Inflammatory macrophage treated with lipopolysaccharide for 1 hour (primary cell): ENCODE data around the gene TSPAN9.

Experiments
- DNase-seq, 2 donors: peaks; one replicate each; pipeline ENCODE4 v3.0.0-alpha.2; 2020 to 2022

Gene TSPAN9

DNA sequence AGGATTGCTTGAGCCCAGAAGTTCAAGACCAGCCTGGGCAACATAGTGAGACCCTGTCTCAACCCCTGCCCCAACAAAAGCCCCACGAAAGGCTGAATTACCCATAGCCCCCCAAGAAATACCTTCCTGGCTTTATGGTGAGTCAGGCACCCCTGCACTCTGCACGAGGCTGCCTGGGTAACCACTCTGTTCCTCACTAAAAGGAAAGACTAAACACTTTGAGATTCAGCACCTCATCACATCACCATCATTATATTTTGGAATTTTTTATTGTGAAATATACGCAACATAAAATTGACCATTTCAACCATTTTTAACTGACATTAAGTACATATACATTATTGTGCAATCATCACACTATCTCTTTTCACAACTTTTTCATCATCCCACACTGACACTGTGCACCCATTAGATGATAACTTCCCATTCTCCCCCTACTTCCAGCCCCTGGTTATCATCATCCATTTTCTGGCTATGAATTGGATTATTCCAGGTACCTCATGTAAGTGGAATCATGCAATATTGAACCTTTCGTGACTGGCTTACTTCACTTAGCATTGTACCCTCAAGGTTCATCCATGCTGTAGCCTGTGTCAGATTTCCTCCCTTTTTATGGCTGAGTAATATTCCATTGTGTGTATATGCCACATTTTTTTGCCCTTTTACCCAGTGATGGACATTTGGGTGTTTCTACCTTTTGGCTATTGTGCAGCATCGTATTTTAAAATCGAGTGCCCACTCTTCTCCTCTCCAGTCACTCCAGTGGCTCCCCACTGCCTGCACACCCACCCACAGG lies 51.5 kb downstream of the TSPAN9 start:
- DNase-seq, result no peak

- peak; percentile 42 to 58 for DNase-seq
Measured at GRCh38 chr12:3129301-3130056, 52.3 kb downstream of the TSPAN9 start.

GRCh38 chr12:3130057-3130830 lies 53.1 kb downstream of the TSPAN9 start:
- DNase-seq, result peak; percentile 47 to 56

GRCh38 chr12:3131129-3131528 lies 54.0 kb downstream of the TSPAN9 start:
- no peak for DNase-seq

DNA sequence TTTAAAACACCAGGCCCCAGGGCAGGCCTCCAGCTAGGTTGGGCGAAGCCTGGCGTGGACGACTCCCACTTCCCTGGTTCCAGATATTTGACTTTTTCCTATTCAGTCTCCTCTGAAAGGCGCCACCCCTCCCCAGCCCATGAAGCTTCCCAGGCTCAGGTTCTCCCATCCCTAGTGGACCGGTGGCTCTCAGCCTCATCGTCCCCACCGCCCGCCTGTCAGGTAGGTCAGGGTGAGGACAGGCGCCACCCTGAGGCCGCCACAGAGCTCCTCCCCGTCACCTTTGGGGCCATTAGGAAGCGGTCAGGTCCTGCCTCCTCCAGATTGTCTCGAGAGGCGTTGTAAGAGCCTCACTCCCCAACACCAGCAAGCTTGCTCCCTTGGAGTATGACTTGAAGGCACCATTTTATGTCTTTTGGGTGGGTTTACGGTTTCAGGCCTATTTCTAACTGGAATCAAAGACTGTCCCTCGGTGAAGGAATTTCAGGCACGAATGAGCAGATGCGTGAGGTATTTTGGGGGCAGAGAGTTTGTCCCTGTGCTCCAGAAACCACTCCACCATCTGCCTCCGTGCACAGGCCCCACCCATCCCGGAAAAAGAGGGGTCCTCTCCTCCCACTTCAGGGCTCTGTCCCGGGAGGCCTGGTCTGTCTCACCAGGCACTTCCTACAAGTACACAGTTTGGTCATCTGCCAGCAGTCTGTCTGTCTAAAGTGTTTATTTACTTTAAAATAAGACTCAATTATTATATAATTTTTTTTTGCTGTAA lies 55.6 kb downstream of the TSPAN9 start:
- DNase-seq, result no peak

DNA sequence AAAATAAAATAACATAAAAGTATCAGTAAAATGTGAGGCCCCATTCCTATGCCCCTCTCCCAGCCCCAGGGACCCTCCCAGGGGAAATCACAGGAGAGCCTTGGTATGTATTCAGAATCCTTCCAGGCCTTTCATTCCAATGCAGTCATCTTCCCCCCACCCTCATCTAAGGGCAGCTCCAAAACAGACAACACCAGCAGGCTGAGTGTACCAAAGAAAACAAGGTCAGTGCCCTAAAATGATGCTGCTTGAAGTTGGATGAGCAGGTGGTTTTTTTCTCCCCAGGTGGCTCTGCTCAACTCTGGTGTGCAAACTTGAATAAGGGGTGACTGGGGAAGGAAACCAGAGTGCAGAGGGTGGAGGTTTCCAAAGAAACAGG lies 56.2 kb downstream of the TSPAN9 start:
- DNase-seq, result no peak

DNA sequence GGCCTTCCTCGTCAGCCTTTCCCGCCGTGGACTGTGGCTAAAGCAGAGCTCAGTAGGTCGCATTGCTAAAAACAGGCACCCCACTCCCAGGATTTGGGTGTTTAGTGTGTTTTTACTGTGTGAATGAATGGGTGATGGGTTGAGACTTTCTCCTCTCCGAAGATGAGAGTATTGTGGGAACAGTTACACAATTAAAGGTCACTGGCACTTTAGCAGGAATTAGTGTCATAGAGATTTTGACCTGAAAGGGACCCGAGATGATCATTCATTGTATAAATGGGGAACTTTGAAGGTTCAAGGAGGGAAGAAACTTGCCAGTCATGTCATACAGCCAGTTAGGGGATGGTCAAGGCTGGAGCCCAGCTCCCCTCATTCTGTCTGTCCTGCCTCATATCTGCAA lies 56.9 kb downstream of the TSPAN9 start:
- no peak for DNase-seq

DNA sequence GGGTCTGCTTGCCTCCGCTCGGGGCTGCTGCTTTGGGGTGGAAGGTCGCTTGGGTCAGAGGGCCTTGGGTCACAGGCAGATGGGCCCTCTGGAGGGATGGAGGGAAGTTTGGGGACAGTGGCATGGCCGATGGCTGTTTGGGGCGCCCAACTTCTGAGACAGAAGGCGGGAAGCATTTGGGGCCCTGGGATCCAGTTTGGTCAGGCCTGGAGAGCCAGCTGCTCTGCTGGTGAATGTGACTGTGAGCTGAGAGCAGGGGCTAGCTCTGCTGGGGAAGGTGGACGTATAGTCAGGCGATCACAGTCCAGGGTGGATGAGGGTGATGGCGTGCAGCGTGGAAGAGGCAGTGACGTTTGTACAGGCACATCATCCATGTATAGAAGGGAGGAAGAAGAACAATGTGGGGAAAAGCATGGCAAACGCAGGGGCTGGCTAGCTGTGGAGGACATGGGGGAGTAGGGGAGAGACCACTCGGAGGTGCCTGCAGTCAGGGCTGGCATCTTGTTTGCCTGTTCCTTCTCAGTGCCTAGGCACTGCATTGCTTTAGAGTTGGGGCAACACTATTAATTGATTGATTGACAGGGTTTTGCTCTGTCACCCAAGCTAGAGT lies 57.5 kb downstream of the TSPAN9 start:
- DNase-seq, result no peak

DNA sequence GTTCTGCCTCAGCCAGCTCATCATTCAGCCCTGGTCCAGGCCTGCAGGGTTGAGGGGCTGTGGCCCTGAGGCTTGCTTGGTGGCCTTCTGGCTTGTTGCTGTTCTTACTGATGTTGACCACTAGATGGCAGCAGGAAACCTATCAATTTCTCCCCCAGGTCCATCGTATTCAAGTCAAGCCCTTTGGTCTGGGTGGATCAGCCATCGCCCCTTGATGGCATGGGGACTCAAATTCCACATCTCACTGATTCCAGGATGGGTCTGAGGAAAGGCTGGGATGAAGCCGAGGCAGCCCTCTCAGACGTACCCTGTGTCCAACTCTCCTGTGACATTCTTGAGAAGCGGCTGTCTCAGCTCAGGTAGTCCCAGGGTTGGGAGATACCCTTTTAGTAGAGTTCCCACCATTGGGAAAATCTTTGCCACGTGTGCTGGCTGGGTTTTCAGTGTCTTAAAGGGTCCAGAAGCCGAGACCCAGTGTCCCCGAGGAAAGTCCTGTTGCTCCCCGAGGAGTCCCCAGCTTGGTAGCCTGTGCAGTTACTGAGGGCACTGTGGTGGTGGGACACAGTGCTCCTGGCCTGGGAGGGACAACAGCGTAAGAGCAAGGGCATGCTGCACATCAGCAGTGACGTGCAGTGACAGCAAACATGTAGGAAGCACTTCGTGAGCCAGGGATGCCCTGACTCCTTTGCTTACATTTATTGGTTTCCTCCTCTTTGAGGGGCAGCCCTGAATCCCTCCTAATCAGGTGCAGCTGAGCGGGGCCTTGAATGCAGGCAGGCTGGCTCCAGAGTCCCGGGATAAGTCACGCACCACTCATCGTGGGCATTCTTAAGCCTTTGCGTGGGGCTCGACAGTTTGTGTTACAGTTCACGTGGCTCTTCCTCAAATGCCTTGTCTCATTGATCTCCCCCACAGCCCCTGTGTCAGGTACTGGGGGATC lies 58.6 kb downstream of the TSPAN9 start:
- peak; percentile 27 to 69 for DNase-seq

- DNase-seq, result no peak
Measured at GRCh38 chr12:3136641-3137267, 59.6 kb downstream of the TSPAN9 start.

DNA sequence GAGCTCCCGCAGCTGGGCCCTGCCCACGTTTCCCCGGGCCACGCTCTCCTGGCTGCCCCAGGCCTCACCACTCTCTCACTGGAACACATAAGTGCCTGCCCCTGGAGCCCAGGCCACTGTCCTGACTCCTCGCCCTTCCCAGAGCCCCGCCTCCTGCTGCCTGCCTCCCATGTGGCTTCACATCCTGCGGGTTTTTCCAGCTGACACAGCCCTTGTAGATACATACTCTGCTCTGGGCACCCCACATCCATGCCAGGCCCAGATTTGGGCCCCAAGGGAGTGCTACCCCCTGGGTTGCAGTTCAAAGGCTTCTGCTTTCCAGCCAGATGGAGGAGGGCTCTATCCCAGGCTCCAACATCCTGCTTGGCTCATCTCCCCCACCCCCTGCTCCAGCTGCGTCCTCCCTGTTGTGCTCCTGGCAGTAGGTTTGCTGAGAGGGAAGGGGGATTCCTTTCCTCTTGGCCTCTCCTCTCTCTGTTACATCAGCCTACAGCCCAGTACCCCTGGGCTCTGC lies 60.1 kb downstream of the TSPAN9 start:
- peak in 1 of 2 donors; percentile 19 for DNase-seq

GRCh38 chr12:3137814-3138445 lies 60.8 kb downstream of the TSPAN9 start:
- DNase-seq, result no peak

DNA sequence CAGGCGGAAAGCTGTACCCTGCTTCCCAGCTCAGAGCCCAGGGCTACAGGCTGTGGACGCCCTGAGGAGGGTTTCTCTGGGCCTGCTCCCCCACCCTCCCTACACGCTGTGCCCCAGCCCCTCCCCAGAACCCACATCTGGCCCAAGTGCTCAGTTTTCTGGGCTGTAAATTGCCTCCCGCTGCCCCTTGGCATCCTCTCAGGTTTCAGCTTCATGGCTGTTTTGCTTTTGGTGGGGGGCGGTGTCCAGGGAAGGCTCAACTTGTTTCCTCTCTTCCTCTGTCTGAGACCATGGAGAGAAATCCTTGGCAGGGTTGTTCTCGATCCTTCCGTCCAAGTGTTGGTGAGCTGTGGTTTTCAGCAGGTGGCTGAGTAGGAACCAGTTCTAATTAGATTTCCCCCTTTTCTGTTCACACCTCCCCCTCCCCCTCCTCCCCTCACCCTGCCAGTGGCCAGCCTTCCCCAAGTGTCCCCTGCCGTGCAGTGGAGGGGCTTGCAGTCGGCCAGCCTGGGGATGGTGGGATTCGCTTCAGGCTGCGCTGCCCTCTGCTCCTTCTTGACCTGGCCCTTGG lies 61.8 kb downstream of the TSPAN9 start:
- DNase-seq, result no peak

DNA sequence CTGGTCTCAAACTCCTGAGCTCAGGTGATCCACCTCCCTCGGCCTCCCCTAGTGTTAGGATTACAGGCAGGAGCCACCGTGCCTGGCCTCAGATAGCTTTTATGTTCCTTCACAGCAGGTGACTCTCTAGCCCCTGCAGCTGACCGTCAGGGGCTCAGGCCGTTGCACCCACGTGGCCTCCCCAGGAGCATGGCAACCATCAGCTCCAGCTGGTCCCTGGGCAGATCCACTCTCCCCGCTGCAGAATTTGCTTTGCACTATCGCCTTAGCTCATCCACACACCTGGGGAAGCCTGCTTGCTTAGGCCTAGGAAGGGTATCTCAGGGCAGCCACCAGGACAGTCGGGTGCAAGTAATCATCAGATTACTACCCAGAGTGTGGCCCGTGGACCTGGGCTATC lies 62.6 kb downstream of the TSPAN9 start:
- no peak for DNase-seq

GRCh38 chr12:3140284-3140683 lies 63.1 kb downstream of the TSPAN9 start:
- DNase-seq, result no peak

DNA sequence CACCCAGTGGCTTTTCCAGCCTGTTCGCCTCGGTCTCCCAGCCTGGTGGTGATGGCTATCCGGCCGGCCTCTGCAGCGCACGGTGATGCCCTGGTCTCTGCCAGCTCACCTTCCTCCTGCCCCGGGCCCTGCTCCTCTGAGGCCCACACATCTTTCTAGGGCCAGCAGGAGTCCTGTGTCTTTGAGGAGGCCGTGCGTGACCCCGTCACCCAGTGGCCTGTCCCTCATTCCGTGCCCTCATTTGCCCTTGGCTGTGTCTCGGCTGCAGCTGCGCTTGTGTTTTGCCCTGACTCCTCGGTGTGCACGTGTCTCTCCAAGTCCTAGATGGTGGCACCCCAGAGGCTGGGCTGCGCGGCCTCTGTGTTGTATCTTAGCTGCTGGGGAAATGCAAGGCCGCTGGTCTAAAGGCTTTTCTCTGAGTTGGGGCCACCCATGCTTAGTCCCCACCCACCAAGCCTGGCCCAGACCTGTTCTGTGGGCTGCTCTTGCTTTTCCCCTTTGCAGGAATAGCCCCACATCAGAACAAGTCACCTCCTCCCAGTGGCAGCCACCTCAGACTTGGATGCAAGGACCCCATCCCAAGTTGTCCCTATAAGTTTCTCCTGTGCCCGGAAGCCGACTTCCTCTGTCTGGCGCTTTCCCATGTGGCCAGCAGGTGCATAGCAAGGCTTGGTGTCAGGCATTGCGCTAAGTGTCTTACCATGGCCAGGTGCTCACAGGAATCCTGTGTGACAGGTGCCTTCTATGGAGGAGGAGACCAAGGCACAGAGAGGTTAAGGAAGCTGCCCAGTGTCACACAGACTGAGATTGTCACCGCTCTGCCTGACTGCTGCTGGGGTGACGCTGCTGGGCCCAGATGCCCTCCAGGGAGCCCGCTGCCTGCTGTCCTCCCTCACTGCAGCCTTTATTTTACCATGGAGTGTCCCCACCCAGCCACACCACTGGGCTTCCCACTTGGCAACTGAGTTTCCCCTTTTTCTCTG lies 64.5 kb downstream of the TSPAN9 start:
- no peak for DNase-seq

GRCh38 chr12:3142386-3142785 lies 65.2 kb downstream of the TSPAN9 start:
- no peak for DNase-seq

GRCh38 chr12:3144495-3144894 lies 67.3 kb downstream of the TSPAN9 start:
- DNase-seq, result no peak
